Neural cell (in vitro differentiated cells): ENCODE data around the gene CAT.

ENCODE experiments used
- EP300 ChIP-seq: fragments of 450-650 bp; conservative IDR thresholded peaks from 2 replicates; pipeline ENCODE4 v1.6.1; 2014; ENCODE audit warnings: antibody characterized with exemption, mild to moderate bottlenecking, moderate library complexity; ENCODE audit not compliant: poor library complexity, severe bottlenecking
- EZH2 ChIP-seq: fragments of 200-600, 300-800 bp; shearing (Covaris generic), sonication (generic); IDR thresholded peaks from 2 replicates; pipeline ENCODE4 v1.6.1; 2014; ENCODE audit warnings: antibody characterized with exemption, low read length, borderline replicate concordance, mild to moderate bottlenecking; ENCODE audit not compliant: insufficient read depth, poor library complexity, severe bottlenecking
- POLR2AphosphoS5 ChIP-seq: IDR thresholded peaks from 2 replicates; pipeline ENCODE4 v1.6.1; 2012
- REST ChIP-seq: IDR thresholded peaks from 2 replicates; pipeline ENCODE4 v1.6.1; 2012; ENCODE audit warnings: borderline replicate concordance
- TAF1 ChIP-seq: IDR thresholded peaks from 2 replicates; pipeline ENCODE4 v1.6.1; 2012; ENCODE audit warnings: low read depth
- TF ChIP-seq, protein P1 (sequence below): fragments of 450-650 bp; IDR thresholded peaks from 2 replicates; pipeline ENCODE4 v1.5.1; 2014; ENCODE audit warnings: antibody characterized with exemption, mild to moderate bottlenecking, moderate library complexity; ENCODE audit not compliant: poor library complexity, severe bottlenecking

DNA sequence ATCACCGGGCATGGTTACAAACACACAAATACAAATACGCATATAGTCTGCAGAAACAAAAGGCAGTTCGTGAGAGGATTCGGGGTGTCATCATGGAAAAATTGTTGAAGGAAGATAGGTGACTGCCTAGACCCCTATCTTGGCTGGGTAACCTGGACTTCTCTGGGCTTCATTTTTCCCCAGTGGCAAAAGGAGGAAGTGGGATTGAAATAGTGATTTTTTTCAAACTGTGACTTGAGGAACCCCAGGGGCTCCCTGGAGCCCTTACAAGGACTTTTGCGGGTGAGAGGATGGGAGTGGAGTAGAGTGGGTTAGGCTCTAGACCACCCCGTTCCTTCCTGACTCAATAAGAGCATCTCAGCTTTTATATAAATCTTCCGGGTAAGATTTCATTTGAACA is 75.9 kb downstream of the CAT start:
- TF ChIP-seq, protein P1, sequence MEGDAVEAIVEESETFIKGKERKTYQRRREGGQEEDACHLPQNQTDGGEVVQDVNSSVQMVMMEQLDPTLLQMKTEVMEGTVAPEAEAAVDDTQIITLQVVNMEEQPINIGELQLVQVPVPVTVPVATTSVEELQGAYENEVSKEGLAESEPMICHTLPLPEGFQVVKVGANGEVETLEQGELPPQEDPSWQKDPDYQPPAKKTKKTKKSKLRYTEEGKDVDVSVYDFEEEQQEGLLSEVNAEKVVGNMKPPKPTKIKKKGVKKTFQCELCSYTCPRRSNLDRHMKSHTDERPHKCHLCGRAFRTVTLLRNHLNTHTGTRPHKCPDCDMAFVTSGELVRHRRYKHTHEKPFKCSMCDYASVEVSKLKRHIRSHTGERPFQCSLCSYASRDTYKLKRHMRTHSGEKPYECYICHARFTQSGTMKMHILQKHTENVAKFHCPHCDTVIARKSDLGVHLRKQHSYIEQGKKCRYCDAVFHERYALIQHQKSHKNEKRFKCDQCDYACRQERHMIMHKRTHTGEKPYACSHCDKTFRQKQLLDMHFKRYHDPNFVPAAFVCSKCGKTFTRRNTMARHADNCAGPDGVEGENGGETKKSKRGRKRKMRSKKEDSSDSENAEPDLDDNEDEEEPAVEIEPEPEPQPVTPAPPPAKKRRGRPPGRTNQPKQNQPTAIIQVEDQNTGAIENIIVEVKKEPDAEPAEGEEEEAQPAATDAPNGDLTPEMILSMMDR, result no peak
- TF ChIP-seq EZH2 (no peak), REST (no peak), POLR2AphosphoS5 (no peak), TAF1 (no peak), EP300 (no peak)
